Measurements from ENCODE around the gene UROS.
A peak's percentile ranks its signal among the peaks of the same experiment; 100 is the strongest.

The UROS gene

DNA sequence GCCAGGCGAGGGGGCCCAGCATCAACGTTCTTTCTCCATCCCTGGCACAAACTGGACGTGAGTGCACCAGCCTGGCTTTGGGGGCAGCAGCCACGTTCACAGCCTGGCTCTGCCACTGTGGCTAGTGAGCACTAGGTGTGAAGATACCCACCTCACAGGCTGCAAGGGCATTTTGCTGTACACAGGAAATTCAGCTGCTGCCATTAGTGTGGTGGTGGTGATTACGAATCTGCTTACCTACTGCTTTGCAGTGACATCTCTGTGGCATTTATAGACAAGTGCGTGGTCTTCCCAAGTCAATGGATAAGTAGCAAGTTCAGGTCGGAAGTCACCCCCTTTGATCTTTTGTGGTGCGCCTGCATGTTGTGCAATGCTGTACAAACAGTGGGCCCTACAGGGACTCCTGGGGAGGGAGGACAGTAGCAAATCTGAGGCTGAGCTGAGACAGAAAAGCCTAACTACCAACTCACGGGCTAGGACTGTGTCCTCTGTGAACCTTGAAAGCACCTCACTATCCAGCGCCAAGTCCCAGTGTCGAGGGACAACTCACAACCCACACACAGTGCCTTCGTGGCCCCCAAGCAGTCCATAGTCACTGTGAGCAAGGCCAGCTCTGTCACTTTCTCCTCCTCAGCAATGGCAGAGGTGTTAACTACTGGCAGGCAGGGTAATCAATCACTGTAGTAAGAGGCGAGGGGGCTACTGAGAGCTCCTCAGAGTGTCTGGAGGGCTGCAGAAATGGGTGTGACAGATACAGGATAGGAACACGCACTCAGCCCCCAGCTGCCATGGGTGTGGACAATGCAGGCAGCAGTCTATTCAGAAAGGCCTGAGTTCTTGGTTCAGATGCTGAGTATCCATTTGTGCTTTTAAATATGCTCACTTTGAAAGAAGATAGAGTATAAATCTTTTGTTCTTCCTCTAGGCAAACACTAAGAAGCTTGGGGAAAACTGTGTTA is 30.4 kb downstream of the UROS start:
- H3K4me3 Mint-ChIP-seq = no peak overlapping the region
- H3K4me1 Mint-ChIP-seq = peaks cover 10% of the 10 kb centered on the region
- no peak overlapping the region for H3K27ac Mint-ChIP-seq
- no peaks in the 10 kb centered on the region for H3K27me3 Mint-ChIP-seq (ENCODE audit: low read depth)
- H3K9me3 Mint-ChIP-seq = no peaks in the 10 kb centered on the region
- TF ChIP-seq CTCF (IDR thresholded peaks at IDR 0.05; ENCODE audit: unreplicated experiment in 3 of 3) = no peak
- H3K36me3 Mint-ChIP-seq (ENCODE audit: low read depth) = peaks cover 53% of the 10 kb centered on the region

DNA sequence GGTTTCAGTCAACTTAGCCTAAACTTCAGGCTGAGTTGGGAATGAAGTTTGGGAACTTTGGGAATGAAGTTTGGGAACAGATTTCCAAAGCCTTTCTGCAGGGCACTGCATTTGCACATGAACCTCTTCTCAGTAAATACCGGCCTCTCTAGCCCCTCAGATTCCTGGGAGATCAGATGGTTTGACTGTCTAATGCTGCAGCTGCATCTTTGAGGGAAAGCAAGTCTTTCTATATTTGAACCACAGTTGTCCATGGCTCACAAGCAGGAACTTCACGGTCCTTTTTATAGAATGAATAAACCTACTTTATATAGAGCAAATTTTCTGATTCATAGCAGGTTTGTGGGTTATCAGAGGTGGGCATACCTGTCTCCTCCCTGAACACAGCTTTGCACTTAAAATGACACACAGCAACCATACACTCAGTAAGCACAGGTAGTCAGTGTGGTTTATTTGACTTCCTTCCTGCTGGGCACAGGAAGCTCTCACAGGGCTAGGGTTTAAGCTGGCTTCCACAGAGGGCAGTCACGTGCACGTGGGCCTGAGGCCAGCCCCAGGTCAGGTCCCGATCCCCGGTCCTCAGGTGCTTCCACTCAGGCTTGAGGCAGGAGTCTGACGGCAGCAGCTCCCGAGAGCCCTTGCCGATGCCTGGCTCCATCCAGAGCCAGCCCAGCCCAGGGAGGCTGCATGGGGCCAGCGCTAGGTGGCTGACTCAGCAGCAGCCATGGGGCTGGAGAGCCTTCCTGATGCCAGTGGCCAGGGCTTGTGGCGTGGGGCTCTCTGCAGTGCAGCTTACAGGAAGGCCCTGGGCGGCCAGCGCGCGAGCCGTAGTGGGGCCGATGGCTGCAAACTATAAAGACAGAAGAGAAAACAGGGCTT is 34.7 kb downstream of the UROS start:
- no peak for TF ChIP-seq CTCF (IDR thresholded peaks at IDR 0.05; ENCODE audit: unreplicated experiment in 3 of 3)
- Mint-ChIP-seq H3K9me3 (no peaks in the 10 kb centered on the region), H3K36me3 (ENCODE audit: low read depth) (peaks cover 32% of the 10 kb centered on the region), H3K4me3 (no peak overlapping the region), H3K27ac (peak overlapping the region in 2 of 3 experiments; percentile 10 to 63), H3K27me3 (ENCODE audit: low read depth) (peaks cover 9% of the 10 kb centered on the region), H3K4me1 (peaks cover 26% of the 10 kb centered on the region)

DNA sequence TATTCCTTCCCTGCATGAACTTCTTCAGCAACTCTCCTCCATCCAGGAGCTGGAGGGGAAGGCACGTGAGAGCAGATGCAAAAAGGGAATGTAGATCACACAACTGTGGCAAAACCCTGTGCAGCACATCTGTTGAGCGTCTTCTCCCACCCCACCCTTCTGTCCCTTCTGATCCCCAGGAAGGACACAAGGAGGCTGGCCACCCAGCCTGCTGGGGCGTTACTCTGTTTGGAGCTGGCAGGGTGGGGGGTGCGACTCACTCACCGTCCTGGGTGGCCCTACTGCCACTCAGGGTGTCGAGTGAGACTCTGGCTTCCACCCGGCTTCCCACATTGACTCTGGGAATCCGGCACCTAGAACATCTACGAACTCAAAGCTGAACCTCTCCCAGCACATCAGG is 37.3 kb downstream of the UROS start:
- H3K9me3 Mint-ChIP-seq = no peaks in the 10 kb centered on the region
- no peak overlapping the region for H3K27ac Mint-ChIP-seq
- TF ChIP-seq CTCF (IDR thresholded peaks at IDR 0.05; ENCODE audit: unreplicated experiment in 3 of 3) = no peak
- H3K4me3 Mint-ChIP-seq = no peak overlapping the region
- H3K36me3 Mint-ChIP-seq (ENCODE audit: low read depth) = peaks cover 13% of the 10 kb centered on the region
- peaks cover 35% of the 10 kb centered on the region for H3K4me1 Mint-ChIP-seq
- peaks cover 19% of the 10 kb centered on the region for H3K27me3 Mint-ChIP-seq (ENCODE audit: low read depth)

- H3K27ac Mint-ChIP-seq = peak overlapping the region in 1 of 3 experiments; percentile 26
- peaks cover 23% of the 10 kb centered on the region for H3K27me3 Mint-ChIP-seq (ENCODE audit: low read depth)
- peaks cover 30% of the 10 kb centered on the region for H3K4me1 Mint-ChIP-seq
- H3K36me3 Mint-ChIP-seq (ENCODE audit: low read depth) = peaks cover 9% of the 10 kb centered on the region
- H3K4me3 Mint-ChIP-seq = no peak overlapping the region
- no peak for TF ChIP-seq CTCF (IDR thresholded peaks at IDR 0.05; ENCODE audit: unreplicated experiment in 3 of 3)
- H3K9me3 Mint-ChIP-seq = peaks cover 7% of the 10 kb centered on the region
Measured at GRCh38 chr10:125783957-125784356, 39.1 kb downstream of the UROS start.

DNA sequence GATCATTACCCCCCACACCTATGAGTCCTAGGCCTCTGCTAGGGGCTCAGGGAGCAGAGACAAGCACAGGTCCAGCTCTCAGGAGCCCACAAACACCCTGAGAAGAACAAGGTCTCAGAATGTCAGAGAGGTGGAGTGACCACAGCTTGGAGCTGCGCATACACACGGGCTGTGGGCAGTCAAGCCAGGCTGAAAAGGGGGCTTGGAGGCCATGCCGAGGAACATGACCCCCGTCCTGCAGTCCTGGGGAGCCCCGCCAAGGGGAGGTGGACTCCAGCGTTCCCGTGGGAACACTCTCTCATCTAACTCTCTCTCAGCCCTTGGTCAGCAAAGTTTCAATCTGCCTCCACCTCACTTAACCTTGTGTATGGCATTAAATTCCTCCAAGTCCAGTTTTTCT is 39.6 kb downstream of the UROS start:
- H3K36me3 Mint-ChIP-seq (ENCODE audit: low read depth) = peaks cover 11% of the 10 kb centered on the region
- H3K4me3 Mint-ChIP-seq = no peak overlapping the region
- peaks cover 30% of the 10 kb centered on the region for H3K4me1 Mint-ChIP-seq
- peaks cover 27% of the 10 kb centered on the region for H3K27me3 Mint-ChIP-seq (ENCODE audit: low read depth)
- TF ChIP-seq CTCF (IDR thresholded peaks at IDR 0.05; ENCODE audit: unreplicated experiment in 3 of 3) = no peak
- no peak overlapping the region for H3K27ac Mint-ChIP-seq
- H3K9me3 Mint-ChIP-seq = peaks cover 9% of the 10 kb centered on the region
